Smooth muscle cell of the brain vasculature (primary cell): ENCODE data around the gene FKBP7.
A peak's percentile ranks its signal among the peaks of the same experiment; 100 is the strongest.
"Not testable (repeated sequence)": the region's sequence is repeated elsewhere in the genome, so short reads cannot be mapped to it uniquely, and the experiment has no call there.

Experiments
- DNase-seq: peaks from one replicate; pipeline ENCODE4 v3.0.0-alpha.2; 2012; ENCODE audit warnings: low read depth, low spot score

FKBP7 gene, protein sequence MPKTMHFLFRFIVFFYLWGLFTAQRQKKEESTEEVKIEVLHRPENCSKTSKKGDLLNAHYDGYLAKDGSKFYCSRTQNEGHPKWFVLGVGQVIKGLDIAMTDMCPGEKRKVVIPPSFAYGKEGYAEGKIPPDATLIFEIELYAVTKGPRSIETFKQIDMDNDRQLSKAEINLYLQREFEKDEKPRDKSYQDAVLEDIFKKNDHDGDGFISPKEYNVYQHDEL

DNA sequence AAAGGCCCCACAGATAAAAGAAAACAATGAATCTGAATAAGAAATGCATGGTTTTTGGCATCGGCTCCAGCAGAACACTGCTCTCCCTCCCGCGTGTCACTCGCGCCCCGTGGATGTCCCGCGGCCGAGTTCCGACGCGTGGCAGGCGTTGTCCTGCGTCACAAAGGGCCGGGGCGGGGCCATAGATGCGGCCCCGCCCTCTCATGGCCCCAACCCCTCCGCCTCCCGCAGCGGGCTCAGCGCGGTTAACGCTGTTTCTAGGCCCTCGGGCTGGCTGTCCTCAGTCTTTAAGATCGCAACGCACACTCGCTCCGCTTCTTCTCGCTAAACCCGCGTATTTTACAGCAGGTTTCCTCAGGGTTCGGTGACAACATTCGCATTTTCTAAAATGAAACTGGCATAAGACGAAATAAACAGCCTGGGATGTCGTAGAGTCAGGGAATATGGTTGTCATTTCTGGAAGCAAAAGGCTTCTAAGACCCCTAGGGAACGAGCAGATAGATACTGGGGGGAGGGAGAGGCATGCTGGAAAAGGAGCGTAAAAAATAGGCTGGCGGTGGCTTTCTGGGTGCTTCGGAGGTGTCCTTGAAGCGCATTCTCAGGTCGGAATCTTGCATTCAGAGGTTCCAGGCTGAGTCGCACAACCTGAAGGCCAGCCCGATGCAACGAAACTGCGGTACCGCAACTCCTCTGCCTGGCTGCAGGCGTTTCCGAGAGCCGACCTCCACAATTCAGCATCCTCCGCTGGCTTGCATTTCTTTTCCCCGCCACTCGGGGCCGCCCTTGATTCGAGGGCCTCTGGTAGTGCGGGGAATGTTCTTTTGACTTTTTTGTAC lies at the start of gene FKBP7:
Gene FKBP7, minus strand, starts transcription at position 162 of the 836 bp plus-strand sequence. Its CDS starts 101 bp downstream, at position 61.
- DNase-seq = peak; percentile 60

GRCh38 chr2:178527592-178527991 lies 49.2 kb upstream of the FKBP7 start:
- no peak for DNase-seq

DNA sequence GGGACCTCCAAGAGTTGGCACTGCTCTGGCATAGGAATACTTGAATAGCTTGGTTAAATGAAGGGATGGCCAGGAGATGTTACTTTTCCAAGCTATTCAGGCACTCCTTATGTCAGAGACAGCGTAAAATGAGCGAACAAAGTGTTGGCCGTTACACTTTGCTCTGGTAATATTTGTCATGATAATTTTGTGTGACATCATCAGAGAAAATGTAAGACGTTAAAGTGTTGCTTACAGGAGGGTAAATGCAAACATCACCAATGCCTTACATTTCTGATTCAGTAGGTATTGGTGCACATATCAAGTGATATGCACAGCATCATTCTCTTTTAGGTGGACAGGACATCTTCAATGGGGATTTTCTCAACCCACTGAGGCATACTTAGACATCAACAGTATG lies 47.9 kb upstream of the FKBP7 start:
- no peak for DNase-seq

- DNase-seq = not testable (repeated sequence)
Observed at GRCh38 chr2:178525460-178525859, 47.1 kb upstream of the FKBP7 start.

GRCh38 chr2:178525010-178525409 lies 46.6 kb upstream of the FKBP7 start:
- DNase-seq = not testable (repeated sequence)

DNA sequence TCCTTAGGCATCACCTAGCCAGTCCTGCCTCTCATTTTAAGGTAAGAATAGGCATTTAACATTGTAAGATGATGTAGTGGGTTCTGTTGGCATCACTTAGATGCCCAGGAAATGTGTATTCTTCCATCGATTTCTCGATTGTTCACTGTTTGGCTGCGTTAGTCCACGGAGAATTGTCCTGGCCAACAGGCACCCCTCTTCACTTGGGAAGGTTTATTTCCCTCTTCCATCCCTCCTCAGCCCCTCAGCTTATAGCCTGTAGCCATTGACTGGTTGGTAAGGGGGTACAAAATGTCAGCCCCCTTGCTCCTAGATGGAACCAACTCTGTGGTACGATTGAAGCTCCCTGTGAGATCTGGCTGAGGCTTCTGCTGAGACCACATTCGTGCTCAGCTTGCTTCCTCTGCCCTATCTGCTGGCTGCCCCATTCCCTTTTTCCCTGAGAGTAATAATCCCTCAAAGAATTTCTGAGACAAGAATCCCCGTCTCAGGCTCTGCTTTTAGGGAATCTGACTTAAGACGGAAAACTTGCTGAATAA lies 45.3 kb upstream of the FKBP7 start:
- DNase-seq = no peak

- peak; percentile 54 for DNase-seq
Observed at GRCh38 chr2:178522950-178523595, 44.7 kb upstream of the FKBP7 start.

- DNase-seq = no peak
Observed at GRCh38 chr2:178521304-178522150, 43.1 kb upstream of the FKBP7 start.

GRCh38 chr2:178517496-178517895 lies 39.1 kb upstream of the FKBP7 start:
- DNase-seq = no peak

DNA sequence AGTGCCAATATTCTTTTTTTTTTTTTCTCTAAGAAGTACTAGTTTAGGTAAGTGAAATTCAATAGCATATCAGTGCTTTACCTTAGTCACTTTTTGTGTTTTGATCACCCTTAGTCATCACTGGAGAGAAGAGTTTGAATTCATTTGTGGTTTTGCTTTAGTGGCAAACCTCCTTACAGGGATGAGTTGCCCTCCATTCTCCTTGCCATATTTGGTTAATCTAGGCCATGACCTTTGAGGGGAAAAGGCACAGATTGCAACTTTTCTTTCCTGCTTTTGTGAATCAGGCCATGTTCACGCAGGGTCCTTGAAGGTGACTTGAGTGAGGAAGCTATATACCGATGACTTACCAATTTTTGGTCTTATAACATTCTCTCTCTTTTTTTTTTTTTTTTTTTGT lies 36.3 kb upstream of the FKBP7 start:
- DNase-seq = no peak

DNA sequence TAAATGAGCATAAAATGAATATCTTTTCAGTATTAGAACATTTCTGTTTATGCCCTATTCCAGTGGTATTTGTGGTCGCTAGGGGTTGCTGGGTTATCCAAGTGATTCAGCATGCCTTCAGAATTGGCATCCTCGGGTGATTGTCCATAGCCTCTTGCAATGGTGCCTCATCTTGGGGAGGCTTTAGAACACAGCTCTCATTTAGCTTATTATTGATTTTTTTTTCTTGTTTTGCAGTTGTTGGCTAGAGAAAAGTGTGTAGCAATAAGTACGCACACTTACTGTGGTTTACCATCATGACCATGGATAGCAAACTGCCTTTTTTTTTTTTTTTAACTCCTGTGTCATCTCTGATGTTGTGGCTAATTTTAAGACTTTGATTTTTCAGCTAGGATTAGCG lies 35.5 kb upstream of the FKBP7 start:
- no peak for DNase-seq

DNA sequence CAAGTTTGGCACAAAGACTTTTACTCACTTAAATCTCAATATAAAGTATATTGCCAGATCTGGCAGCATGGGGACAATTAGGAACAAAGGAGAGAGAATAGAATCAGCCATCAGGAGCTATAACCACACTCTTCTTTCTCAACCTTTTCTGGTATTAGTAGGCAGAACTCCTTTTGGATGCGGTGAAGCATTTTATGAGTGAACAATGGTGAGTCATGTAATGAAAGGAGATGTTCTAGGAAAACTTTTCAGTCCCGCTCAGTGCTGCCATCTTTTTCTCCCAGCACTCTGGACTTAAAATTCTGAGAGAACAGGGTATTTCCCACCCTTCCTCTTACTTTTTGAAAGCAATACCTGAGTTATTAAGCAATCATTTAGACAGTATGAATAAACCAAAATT lies 34.1 kb upstream of the FKBP7 start:
- DNase-seq = no peak

DNA sequence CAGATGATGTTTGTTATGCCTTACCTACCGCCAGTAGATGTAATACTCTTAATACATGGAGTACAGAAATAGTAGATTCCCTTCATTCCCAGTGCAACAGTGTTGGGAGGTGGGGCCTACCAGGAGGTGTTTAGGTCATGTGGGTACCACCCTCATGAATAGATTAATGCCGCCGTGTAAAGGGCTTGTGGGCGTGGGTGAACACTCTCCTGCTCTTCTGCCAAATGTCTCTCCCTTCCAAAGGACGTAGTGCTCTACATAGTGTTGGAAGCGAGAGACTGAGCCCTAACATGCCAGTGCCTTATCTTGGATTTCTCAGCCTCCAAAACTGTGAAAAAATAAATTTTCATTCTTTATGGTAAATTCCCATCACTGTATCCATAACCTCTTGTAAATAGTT lies 32.0 kb upstream of the FKBP7 start:
- DNase-seq = no peak

DNA sequence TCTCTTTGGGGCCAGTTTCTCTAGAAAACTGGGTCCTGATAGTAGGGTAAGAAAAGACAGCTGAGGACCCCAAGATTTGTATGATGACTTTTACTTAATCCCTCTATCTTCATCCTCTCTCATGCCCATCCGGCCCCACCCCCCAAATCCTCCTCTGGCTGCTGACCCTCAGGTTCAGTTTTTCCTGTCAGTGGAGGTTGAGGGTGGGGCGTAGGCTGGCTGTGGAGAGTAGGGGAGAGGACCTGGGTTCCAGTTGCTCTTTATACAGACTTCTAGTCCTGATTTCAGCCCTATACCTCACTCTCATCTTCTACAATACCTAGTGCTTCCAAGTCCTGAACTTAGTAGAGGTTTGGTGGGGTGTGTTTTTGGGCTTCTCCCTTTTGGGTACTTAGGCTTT lies 30.2 kb upstream of the FKBP7 start:
- DNase-seq = no peak

GRCh38 chr2:178506949-178507348 lies 28.5 kb upstream of the FKBP7 start:
- no peak for DNase-seq

DNA sequence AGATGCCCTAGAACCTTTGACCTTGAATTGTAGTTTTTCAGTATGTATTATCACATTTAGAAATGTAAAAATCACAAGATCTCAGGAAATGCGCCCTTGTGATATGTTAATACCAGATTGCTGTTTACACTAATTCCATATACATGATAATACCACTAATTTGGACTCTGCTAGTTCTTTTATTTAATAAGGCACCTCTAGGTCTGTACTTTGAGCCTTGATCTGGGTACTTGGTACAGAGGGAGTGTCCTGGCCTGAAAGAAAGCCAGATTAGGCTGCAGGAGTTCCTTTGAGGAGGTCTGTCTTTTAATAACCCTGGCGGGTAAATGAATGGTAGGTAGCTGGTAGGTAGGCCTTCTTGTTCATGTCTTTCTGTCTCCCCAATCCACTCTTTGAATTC lies 28.1 kb upstream of the FKBP7 start:
- DNase-seq = no peak

GRCh38 chr2:178506101-178506500 lies 27.7 kb upstream of the FKBP7 start:
- DNase-seq = no peak

DNA sequence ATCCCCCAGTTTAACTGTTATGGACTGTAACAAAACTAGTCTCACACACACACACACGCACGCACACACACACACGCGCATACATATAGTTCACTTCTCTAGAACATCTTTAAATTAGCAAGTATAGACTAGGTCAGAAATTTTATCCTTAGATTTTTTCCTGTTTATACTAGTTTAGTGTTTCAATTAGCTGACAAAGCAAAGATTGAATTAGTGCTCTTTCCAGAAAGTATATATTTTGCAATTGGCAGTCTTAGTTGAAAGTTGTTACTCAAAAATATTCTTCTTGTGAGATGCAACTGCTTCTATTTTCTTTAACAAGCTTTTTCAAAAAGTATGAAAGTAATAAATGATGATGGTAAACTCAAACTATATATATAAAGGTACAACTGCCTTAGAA lies 24.4 kb upstream of the FKBP7 start:
- DNase-seq = no peak

- no peak for DNase-seq
Observed at GRCh38 chr2:178499640-178500039, 21.2 kb upstream of the FKBP7 start.

DNA sequence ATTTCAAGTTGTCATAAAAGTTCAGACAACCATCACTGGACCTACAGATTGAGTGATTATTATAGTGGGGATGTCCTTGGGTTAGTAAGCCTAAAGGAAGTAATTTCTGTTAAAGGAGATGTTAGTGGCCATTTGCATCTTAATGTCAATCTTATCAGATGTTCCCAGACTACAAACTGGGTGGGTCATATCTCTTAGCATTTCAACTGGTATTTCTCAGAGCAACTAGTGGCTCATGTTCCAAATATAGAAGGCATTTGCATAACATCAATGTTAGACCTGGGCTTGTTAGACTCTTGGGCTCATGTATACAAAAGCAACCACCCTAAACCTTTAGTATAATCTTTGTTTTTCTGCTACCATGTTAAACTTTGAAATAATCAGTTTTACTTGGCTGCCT lies 19.7 kb upstream of the FKBP7 start:
- no peak for DNase-seq

GRCh38 chr2:178496049-178496448 lies 17.6 kb upstream of the FKBP7 start:
- no peak for DNase-seq

- no peak for DNase-seq
Observed at GRCh38 chr2:178491612-178492011, 13.2 kb upstream of the FKBP7 start.
